ENCODE measurements around the gene CFAP61.

The CFAP61 gene

DNA sequence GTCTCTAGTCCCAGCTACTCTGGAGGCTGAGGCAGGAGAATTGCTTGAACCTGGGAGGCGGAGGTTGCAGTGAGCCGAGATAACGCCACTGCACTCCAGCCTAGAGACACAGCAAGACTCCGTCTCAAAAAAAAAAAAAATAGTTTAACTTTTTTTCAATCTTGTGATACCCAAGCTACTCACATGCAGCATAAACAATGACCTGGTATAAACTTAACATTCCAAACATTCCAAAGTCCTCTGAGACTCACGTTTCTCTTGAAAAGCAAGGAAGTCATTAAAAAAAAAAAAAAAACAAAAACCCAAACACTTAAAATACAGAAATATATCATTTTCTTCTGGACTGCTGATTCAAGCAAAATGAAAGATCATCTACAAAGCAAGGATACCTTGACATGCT lies 14.4 kb upstream of the CFAP61 start:
- DNase-seq (ENCODE audit: low read depth): no peak

DNA sequence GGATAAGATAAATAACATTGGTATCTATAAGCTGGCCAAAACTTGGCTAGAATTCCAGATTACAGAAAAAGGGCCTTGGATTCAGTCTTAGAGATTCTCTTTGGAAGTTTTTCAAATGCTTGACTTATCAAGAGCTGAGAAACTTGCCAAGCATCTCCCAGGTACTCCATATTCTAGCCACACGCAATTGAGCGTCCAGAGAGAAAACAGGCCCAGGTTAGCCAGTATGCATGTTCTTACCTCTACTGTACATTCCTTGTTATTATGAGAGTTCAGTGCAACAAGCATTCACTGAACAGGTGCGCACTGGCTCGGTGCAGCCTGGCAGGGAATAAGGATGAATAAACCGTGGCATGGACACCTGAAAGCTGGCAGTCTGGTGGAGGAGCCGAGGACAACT lies 13.7 kb upstream of the CFAP61 start:
- no peak for DNase-seq (ENCODE audit: low read depth)

DNA sequence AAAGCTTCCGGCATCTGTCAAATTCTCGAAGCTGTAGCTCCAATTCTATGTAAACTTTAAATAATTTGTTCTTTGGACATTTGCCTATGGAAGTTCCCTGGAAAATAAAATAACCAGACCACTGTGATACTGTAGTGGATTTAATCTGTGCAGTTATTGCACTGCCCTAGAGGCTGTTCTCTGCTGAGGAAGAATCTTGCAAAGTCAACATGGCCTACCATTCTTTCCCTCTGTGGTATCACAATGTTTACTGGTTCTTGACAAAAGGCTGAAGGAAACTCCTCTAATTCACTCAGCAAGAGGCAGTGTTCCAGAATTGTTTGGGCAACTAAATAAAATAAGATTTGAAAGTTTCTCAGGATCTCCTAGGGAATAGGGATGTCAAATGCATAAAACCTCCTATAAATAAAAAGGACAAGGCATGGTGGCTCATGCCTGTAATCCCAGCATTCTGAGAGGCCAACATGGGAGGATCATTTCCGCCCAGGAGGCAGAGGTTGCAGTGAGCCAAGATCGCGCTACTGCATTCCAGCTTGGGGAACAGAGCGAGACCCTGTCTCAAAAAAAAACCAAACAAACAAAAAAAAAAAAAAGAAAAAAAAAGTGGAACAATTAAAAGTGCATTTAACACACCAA lies 12.5 kb upstream of the CFAP61 start:
- no peak for DNase-seq (ENCODE audit: low read depth)

DNA sequence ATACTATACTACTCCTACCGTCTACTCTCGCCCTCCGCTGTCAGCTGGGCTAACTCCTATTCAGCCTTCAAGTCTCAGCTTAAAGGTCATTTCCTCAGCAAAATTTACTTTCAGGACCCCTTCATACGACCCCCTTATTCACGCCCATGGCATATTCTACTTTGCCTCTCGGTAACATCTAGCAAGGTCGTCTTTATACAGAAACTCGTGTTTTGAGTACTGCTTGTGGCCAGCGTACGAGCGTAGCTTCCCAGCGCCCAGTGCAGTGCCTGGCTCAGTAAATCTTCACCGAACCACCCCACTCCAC lies 612 bp upstream of the CFAP61 start:
- no peak for DNase-seq (ENCODE audit: low read depth)

DNA sequence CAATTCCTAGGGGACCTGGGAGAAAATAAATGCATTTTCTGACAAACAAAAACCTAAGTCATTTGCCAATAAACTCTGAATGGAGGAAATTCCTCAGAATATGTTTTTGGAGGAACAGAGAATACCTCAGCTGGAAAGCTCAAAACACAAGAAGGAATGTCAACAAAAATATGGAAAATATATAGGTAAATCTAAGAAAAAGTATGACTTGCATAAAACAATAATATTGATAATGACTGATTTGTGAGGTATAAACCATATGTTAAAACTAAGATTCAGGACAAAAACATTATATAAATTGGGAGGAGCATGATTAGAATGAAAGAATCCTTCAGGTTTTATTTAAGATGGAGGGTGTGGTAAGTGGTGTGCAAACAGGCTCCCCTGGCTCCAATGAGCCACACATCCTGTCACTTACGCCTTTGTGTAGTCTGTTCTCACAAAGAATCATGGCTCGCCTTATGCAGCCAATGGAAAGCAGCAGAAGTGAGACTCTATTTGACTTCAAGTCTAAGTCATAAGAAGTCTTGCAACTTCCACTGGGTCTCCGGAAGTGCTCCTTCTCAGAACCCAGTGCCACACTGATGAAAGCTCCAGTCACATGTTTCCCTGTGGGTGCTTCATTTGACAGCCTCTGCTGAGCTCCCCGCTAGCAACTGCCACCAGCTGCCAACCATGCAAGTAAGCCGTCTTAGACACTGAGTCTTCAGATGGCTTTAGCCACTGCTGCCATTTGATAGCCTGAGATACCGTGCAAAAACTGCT lies 8.1 kb downstream of the CFAP61 start:
- no peak for DNase-seq (ENCODE audit: low read depth)

DNA sequence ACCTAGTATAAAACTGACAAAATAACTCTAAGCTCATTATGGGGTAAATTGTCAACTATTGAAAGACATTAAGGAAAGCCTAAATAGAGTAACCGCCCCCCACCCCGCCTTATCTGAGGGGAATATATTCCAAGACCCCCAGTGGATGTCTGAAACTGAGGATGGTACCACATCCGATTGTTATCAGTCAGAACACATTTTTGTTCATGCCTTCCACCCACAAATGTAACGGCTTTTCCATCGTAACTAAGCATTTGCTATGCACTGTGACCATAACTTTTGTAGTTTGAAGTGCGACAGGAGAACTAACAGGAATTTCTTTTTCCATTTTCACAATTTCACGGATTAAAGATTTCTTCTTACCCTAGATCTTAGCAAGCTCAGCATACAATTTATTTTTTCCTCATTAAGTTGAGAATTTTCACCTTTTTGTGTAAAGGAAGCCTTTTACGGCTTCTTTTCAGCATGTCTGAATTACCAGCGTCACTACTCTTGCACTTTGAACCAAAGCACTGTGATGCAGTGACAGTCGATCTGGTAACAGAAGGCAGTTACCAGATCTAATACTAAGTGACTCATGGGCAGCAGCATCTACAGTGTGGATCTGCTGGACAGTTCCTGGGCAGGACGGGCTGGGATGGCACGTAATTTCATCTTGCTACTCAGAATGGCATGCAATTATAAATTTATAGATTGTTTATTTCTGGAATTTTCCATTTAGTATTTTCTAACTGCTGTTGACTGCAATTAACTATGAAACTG lies 11.8 kb downstream of the CFAP61 start:
- DNase-seq (ENCODE audit: low read depth): no peak

DNA sequence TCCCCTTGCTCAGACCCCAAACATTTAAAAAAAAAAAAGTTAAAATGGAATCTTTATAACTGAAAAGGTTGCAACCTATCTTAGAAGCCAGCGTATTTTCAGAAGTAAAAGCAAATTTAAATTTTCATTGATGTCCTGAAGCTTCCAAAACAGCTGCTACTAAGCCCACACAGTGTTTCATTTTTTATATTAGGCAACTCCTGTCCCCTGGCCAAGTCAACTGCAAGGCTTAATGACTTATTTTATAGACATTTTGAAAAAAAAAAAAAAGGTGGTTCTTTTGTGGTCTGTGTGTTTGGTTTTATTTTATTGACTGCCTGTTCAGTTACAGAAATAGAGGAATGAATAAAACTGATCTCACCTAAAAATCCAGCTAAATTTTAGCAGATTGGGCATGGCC lies 13.0 kb downstream of the CFAP61 start:
- DNase-seq (ENCODE audit: low read depth): no peak

DNA sequence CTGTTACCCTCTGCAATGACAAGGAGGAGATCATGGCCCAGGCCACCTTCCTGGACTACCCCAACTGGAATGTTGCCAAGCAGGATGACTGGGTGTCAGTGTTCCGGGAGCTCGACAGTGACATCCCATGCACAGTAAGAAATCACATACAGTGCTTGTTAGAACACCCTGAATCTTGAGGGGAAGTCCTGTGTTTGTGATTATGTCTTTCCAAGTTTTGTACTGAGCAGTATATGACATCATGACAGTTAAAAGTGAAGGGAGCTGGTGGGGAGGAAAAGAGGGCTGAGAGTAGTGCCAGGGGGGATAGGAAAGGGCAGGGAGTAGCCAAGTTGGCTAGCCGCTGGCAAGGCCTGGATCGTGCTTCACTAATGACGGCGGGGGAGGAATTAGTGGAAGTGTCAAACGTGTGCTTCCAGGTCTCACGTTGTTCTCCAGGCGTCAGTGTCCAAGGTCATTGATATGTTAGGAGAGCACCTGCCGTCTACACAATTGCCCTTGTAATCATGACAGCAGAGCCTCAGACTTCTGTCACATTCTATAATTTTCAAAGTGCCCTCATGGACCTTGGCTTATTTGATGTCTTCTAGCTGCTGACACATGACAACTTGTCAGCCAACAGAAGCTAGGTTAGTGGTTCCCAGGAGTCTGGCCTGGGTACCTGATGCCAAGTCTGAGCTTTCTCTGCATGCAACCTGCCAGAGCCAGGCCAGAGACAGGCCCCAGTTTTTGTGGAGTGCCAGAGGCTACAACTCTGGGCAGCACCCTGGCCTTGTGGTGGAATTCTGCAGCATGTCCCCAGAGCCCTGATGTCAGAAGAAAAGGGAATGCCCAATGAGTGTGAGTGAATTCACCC lies 18.8 kb downstream of the CFAP61 start:
- no peak for DNase-seq (ENCODE audit: low read depth)

DNA sequence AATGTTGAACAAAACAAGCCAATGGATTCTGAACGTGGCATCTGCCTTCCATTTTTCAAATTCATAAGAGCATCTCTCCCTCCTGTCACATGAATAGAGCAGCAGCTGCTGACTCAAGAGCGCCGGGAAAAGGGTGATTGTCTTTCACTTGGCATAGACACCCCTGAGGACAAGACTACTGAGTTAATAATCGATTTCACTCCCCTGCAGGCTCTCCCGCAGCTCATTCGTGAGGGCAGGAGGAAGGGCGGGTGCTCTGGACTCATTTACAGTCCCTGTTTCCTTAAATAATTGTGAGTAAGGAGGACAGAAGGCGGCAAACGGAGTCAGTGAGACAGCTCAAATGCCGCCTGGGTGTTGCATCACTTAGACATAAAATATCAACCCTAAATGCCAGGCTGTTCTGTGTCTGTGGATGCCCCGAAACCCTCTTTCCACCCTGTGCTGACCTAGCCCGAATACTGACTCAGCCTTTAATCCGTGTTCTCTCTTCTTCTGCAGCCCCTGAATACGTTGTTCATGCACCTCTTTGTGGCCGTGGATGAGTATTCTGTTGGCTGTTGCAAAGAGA lies 21.6 kb downstream of the CFAP61 start:
- no peak for DNase-seq (ENCODE audit: low read depth)

DNA sequence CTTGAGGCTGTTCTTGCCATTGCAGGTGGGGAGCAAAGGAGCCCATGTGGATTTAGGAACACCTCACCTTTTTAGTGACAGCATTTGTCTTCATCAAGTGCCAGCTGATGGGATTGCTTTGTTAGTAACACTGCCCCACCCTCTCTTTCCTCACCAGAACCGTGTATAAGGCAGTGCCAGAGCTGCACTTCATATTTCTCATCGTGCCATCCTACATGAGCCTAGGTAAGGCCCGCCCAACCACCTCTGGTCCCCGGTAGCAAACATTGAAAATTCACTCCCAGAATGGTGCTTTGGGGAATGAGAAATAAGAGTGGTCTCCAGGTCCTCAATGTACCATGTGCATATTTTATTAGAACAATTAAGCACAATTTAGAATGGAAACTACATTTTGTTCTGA lies 22.7 kb downstream of the CFAP61 start:
- no peak for DNase-seq (ENCODE audit: low read depth)

DNA sequence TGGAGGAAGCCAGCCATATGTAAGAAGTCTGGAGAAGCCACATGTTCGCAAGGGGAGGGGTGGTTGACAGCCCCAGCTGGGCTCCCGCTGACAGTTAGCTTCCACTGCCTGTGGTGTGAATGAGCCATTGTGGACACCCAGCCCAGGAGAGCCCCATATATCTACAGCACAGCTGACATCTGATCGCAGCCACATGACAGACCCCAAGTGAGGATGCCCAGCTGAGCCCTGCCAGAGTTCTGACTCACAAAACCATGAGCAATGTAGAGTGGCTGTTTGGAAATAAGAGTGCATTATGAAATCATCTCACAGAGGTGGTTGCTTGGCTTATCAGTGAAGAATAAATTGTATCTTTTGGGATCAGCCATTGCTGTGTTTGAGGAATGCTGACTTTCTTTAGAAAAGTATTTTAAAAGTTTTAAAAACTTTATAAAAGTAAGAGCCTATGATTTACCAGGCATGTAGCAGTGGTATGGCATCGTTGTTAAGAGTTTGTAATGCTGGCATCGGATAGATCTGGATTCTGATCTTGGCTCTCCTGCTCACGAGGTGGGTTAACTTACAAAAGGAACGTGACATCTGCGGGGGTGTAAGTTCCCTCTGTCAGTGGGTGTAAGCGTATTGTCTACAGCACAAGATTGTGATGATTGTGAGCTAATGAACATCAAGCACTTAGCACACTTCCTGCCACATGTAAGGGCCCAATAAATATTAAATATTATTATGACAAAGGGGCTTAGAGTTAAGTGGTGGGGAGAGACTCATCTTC lies 24.1 kb downstream of the CFAP61 start:
- DNase-seq (ENCODE audit: low read depth): no peak

DNA sequence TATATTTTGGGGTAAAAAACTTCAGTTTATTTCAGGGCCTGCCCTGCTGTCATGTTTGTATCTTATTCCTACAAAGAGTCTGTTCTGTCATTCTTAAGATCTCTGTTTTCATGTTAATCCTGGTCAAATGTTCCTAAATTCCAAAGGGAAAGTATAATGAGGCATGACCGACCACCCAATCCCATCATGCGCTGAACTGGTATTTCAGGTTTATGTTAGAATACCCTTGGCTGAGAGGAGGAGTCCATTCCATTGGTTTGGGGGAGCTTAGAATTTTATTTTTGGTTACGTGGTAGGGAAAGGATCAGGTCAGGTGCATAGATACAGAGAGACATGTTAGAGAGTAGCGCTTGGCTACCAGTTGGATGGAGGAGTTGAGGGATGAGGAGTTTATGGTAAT lies 25.7 kb downstream of the CFAP61 start:
- no peak for DNase-seq (ENCODE audit: low read depth)

DNA sequence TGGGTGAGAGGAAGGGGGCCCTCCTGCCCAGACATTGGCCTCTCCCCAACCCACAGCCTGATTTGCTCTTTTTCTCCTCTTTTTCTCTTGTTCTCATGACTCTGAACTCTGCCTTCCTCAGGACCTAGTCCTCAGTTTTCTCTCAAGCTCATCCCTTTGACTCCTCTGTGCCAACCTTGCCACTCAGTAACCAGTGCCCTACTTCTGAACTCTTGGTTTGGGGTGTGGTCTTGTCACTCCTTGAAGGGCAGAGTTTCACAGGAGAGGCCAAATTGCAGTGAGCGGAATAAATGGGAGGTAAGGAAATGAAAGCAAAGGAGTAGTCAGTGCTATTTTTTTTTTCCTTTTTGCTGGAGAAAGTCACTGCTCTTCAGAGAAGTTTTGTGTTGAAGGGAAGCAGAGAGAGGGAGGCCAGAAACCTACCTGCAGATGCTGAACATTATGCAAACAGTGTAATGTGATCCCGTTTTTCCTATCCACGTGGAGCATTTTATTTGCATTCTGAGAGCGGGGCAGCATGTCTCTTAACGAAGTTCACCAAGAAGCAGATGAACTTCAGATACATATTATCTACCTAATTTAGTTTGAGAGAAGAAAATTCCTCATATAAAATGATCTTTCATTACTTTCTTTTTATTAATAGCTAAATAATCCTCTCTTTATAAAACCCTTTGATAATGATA lies 26.9 kb downstream of the CFAP61 start:
- DNase-seq (ENCODE audit: low read depth): no peak

DNA sequence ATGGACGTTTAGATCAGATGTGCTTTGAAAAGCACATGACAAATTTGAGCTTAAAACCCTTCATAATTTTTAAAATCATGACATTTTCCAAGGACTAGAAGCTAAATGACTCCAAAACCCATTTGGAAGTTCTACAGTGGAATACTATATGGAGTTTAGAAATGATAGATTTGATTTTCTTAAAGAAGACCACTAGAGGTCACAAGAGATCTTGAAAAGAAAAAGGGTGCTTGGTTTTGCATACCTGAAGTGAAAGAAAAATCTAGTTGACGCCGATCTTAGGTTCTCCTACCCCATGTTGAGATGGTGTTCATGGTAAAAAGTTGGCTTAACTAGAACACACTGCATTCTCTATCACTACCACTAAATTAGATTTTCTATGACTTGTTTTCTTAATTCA lies 31.5 kb downstream of the CFAP61 start:
- DNase-seq (ENCODE audit: low read depth): no peak

DNA sequence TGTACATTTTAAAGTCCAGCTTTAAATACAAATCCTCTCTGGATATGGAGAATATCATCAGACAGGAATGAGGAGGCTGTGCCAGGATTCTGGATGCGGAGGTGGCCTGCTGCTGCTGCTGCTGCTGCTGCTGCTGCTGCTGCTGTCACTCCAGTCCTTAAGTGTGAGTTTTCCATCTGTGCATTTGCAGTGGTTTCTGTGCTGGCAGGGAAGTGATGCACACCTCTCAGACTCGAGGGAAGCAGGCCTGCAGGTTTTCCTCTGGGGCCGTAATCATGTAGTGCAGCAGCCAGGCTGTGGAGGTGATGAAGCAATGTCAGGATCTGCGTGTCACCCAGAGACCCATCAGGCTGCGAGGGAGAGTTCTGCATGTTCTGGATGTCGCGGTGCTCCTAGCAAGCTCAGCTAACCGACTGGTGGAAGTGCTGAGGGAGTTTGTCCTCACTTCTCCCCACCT lies 32.0 kb downstream of the CFAP61 start:
- DNase-seq (ENCODE audit: low read depth): no peak

DNA sequence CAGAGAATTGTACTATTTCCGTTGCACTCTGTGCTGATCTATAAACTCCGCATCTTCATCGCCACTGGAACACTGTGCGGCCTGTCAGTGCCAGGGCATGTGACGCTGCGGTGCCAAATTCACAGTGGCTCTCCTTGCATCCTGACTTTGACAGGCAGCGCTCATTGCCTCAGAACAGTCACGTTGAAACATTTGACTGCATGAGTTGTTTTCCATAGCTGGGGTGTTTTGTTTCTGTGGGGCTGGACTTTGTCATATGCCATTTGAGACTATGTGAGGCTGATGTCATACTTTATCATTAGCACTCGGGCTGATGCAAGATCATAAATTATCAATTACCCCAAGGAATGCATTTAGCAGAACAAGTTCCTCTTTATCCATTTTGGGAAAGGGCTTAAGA lies 32.7 kb downstream of the CFAP61 start:
- no peak for DNase-seq (ENCODE audit: low read depth)

DNA sequence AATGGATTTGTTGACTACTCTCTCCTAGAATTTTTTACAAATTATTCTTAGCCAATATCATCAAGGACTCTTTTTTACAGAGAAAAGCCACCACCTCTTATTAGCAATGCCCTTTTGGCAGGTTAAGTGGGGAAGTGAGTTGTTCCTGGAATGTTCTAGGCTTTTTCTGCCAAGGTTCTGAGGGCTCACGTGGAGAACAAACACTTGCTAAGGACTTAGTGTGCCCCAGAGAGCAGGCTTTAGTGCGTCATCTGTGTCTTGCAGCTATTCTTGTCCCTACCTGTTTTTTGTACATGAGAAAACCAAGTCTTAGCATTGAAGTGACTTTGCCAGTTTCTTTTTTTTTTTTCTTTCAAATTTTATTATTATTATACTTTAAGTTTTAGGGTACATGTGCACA lies 33.5 kb downstream of the CFAP61 start:
- DNase-seq (ENCODE audit: low read depth): no peak

DNA sequence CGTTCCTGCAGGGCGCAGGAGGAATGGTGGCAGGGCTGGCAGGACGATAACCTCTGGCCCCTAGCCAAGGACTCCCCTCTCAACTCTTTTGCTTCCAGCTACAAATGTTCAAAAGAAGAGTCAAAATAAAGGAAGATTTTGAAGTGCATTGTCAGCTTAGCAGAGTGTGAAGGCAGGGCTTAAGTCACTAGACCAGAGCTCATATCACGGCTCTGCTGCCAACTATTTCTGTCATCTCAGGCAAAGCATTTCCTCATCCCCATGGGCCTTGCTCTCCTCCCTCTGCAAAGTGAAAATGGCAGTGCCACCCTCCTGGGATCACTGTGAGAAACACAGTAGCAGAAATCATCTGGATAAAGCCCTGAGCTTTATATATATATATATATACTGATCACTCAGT lies 36.7 kb downstream of the CFAP61 start:
- no peak for DNase-seq (ENCODE audit: low read depth)

DNA sequence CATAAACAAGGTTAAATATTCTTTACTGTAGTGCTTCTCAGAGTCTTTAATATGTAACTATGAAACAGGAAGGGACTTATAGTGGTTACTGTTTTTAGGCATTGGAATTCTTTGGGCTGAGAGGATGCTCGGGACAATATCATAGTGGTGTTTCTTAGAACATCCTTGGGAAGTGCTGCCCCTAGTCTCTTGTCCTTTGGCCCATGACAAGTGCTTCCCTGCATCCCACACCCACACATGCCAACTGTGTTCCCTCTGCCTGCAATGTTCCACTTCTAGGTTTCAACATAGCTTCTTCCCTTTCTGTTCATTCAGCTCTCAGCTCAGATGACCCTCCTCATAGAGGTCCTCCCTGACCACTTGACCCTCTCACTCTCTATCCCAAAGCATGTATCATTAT lies 37.6 kb downstream of the CFAP61 start:
- DNase-seq (ENCODE audit: low read depth): no peak

DNA sequence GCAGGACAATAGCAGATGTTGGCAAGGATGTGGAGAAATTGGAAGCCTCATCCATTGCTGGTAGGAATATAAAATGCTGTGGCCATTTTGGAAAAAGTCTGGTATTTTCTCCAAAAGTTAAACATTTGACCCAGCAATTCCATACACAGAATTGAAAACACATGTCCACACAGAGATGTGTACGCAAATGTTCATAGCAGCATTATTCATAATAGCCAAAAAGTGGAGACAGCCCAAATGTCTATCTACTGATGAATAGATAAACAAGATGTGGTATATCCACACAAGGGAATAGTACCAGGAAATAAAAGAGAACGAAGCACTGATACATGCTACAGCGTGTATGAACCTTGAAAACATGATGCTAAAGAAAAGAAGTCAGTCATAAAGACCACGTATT lies 40.5 kb downstream of the CFAP61 start:
- no peak for DNase-seq (ENCODE audit: low read depth)

DNA sequence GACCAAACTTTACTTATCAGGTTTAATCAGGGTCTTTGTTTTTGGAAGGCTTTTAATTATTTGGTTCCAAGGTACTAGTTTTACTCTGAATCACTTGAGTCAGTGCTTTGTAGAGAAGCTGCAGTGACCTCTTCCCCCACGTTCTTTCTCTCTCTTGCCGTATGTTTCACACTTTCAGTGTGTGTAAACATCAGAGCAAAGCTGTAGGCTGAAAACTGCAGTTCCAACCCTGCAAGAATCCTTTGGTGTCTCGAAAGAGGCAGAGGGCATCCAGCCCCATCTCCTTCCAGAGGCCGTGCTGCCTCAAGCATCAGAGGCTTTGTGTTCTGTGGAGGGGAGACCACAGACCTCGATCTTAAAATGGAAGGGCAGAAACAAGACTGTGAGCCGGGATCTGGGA lies 42.1 kb downstream of the CFAP61 start:
- DNase-seq (ENCODE audit: low read depth): no peak
